ENCODE results near the gene JAML. TPM values are rescaled to one million over a fixed set of nuclear protein-coding genes. Genes with fewer than 3 reads are reported as not detected.

Gene JAML
- total and polyA plus RNA-seq, 2 of the 8 experiments (the other 6 are each of a cell fraction or from before 2014, with no cell fraction given) = 0.12 to 0.58 TPM

- TF ChIP-seq KDM5A (IDR thresholded peaks at IDR 0.05; ENCODE audit: low read length) (no peak), EGR1 (IDR thresholded peaks at IDR 0.05; ENCODE audit: borderline replicate concordance, low read depth, low read length) (no peak), KDM4A (IDR thresholded peaks at IDR 0.05; ENCODE audit: low read depth, low read length, severe bottlenecking) (no peak), PHF8 (conservative IDR thresholded peaks at IDR 0.05; ENCODE audit: low read depth, low read length) (no peak)
Measured at GRCh38 chr11:118239509-118240205, 14.8 kb upstream of the JAML start (continued).

Measured in H1 (cell line).